ENCODE data around the gene CANT1. TPM values are rescaled to one million over a fixed set of nuclear protein-coding genes. Genes with fewer than 3 reads are reported as not detected.

The CANT1 gene
- total and polyA plus RNA-seq, 2 of the 13 experiments (the other 11 are each of a cell fraction or from before 2014, with no cell fraction given), result 34.1 to 42.1 TPM

GRCh38 chr17:78979780-78980623 is 29.6 kb downstream of the CANT1 start, which contains the start of gene LGALS3BP:
Gene LGALS3BP (minus strand): TSS chr17:78979923. CDS start chr17:78977191, 2,732 bp downstream.
- peak within 1 kb of the TSS; percentile 96 for H3K4me2 ChIP-seq (ENCODE audit: low read depth, low read length)
- peaks cover 6 to 27% of the 10 kb centered on the region in 2 experiments for H3K36me3 ChIP-seq (replicated peaks in 1 of 2; ENCODE audit: control insufficient read depth in 1 of 2, insufficient read depth in 2 of 2, low read length in 2 of 2)
- no peak within 1 kb of the TSS for H2AFZ ChIP-seq (ENCODE audit: low read length)
- in situ Hi-C loops (cut with HindIII; ENCODE audit: extremely low pct_ligation_motif_present, low pct_unique_long_range_greater_than_20kb) (no loop called here), intact Hi-C loops (cut with micrococcal nuclease; ENCODE audit: unreplicated experiment) (loop anchor here (2.0 kb wide), 1 partner anchor 29 kb away; the partner anchor contains the start of gene CANT1)
- CTCF ChIA-PET (ENCODE audit: low intra/inter-chr PET ratio, low total read pairs), result interaction anchor here (0.9 kb wide), 1 partner anchor 9 kb away, joined by 4 read pairs; no protein-coding TSS in a partner anchor
- BruUV-seq (replicated peaks), result TSS peak; percentile 99
- peaks cover 14% of the 10 kb centered on the region; the same call in 1 of the 2 replicates for H4K20me1 ChIP-seq (ENCODE audit: insufficient read depth, low read length)
- no peaks in the 10 kb centered on the region for H3K9me3 ChIP-seq (ENCODE audit: low read length)
- peak within 1 kb of the TSS; percentile 88 for H3K27ac ChIP-seq (ENCODE audit: extremely low read length, insufficient read depth, low read length)
- 0% methylated on average over 13 of the region's 16 CpGs for WGBS (ENCODE audit: low lambda C conversion rate)
- POLR2A ChIA-PET, result interaction anchor here (0.6 to 4.6 kb wide), 33 partner anchors 9 to 857 kb away, joined by 3 to 51 read pairs (median 5); partner anchors contain the start of genes CANT1, ENGASE and USP36
- peak within 1 kb of the TSS; percentile 90 for H3K9ac ChIP-seq (ENCODE audit: insufficient read depth, low read depth, low read length)
- H3K4me1 ChIP-seq (ENCODE audit: insufficient read depth, low read length), result peaks cover 55% of the 10 kb centered on the region
- FAIRE-seq (peak; percentile 100), DNase-seq (ENCODE audit: low spot score) (peak; percentile 97), ATAC-seq (peak; percentile 92)
- H3K79me2 ChIP-seq (ENCODE audit: insufficient read depth, low read length), result peaks cover 23% of the 10 kb centered on the region
- no peaks in the 10 kb centered on the region; a peak in 1 of 5 replicates for H3K27me3 ChIP-seq (ENCODE audit: control insufficient read depth in 1 of 2, insufficient read depth in 2 of 2, low read length in 2 of 2)
- H3K4me3 ChIP-seq (replicated peaks in 1 of 3; ENCODE audit: insufficient read depth in 1 of 3, low read depth in 2 of 3, low read length in 3 of 3), result peak within 1 kb of the TSS; percentile 73 to 84 (median 81)
- TF ChIP-seq HNF1A (IDR thresholded peaks at IDR 0.05; ENCODE audit: low read depth) (no peak; the same call in 1 of the 2 replicates), HNF1A (CRISPR knock-in tag; IDR thresholded peaks at IDR 0.05; ENCODE audit: borderline replicate concordance) (peak; percentile 28; the same call in 1 of the 2 replicates), AGO2 (optimal IDR thresholded peaks at IDR 0.05; ENCODE audit: low read depth, low read length) (peak; percentile 66), HHEX (CRISPR knock-in tag; IDR thresholded peaks at IDR 0.05) (no peak), RAD21 (CRISPR knock-in tag; IDR thresholded peaks at IDR 0.05) (no peak; the same call in 1 of the 2 replicates), SMYD3 (CRISPR knock-in tag; IDR thresholded peaks at IDR 0.05) (no peak), GTF3A (CRISPR knock-in tag; conservative IDR thresholded peaks at IDR 0.05) (no peak), FOXP1 (IDR thresholded peaks at IDR 0.05) (no peak), FOXP1 (CRISPR knock-in tag; IDR thresholded peaks at IDR 0.05) (no peak), ZSCAN29 (CRISPR knock-in tag; conservative IDR thresholded peaks at IDR 0.05) (0 out of 2 replicates have a peak, but pooled peaks have one; percentile 40), ZNF660 (CRISPR knock-in tag; IDR thresholded peaks at IDR 0.05; ENCODE audit: borderline replicate concordance, low read depth) (no peak), ZNF260 (CRISPR knock-in tag; IDR thresholded peaks at IDR 0.05; ENCODE audit: borderline replicate concordance, low read depth) (no peak), ATAD3A (CRISPR knock-in tag; IDR thresholded peaks at IDR 0.05) (no peak), ZNF703 (CRISPR knock-in tag; IDR thresholded peaks at IDR 0.05; ENCODE audit: borderline replicate concordance) (no peak; the same call in 1 of the 2 replicates), RNF219 (CRISPR knock-in tag; IDR thresholded peaks at IDR 0.05) (0 out of 2 replicates have a peak, but pooled peaks have one; percentile 5), SUZ12 (IDR thresholded peaks at IDR 0.05; ENCODE audit: low read depth, low read length) (no peak), ZNF580 (CRISPR knock-in tag; IDR thresholded peaks at IDR 0.05; ENCODE audit: borderline replicate concordance, low read depth) (peak; percentile 30; the same call in 1 of the 2 replicates), ZNF572 (CRISPR knock-in tag; IDR thresholded peaks at IDR 0.05) (no peak)
